Measurements from ENCODE around the gene SRCIN1.
"Not testable (repeated sequence)": the region's sequence is repeated elsewhere in the genome, so short reads cannot be mapped to it uniquely, and the experiment has no call there.

SRCIN1 gene, protein sequence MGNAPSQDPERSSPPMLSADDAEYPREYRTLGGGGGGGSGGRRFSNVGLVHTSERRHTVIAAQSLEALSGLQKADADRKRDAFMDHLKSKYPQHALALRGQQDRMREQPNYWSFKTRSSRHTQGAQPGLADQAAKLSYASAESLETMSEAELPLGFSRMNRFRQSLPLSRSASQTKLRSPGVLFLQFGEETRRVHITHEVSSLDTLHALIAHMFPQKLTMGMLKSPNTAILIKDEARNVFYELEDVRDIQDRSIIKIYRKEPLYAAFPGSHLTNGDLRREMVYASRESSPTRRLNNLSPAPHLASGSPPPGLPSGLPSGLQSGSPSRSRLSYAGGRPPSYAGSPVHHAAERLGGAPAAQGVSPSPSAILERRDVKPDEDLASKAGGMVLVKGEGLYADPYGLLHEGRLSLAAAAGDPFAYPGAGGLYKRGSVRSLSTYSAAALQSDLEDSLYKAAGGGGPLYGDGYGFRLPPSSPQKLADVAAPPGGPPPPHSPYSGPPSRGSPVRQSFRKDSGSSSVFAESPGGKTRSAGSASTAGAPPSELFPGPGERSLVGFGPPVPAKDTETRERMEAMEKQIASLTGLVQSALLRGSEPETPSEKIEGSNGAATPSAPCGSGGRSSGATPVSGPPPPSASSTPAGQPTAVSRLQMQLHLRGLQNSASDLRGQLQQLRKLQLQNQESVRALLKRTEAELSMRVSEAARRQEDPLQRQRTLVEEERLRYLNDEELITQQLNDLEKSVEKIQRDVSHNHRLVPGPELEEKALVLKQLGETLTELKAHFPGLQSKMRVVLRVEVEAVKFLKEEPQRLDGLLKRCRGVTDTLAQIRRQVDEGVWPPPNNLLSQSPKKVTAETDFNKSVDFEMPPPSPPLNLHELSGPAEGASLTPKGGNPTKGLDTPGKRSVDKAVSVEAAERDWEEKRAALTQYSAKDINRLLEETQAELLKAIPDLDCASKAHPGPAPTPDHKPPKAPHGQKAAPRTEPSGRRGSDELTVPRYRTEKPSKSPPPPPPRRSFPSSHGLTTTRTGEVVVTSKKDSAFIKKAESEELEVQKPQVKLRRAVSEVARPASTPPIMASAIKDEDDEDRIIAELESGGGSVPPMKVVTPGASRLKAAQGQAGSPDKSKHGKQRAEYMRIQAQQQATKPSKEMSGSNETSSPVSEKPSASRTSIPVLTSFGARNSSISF

GRCh38 chr17:38605841-38606645 lies at the start of gene SRCIN1:
Gene SRCIN1 (minus strand): TSS chr17:38605952. CDS start chr17:38605705, 247 bp downstream.
- peak; percentile 11 to 29 for DNase-seq (ENCODE audit: low read depth in 2 of 2)

DNA sequence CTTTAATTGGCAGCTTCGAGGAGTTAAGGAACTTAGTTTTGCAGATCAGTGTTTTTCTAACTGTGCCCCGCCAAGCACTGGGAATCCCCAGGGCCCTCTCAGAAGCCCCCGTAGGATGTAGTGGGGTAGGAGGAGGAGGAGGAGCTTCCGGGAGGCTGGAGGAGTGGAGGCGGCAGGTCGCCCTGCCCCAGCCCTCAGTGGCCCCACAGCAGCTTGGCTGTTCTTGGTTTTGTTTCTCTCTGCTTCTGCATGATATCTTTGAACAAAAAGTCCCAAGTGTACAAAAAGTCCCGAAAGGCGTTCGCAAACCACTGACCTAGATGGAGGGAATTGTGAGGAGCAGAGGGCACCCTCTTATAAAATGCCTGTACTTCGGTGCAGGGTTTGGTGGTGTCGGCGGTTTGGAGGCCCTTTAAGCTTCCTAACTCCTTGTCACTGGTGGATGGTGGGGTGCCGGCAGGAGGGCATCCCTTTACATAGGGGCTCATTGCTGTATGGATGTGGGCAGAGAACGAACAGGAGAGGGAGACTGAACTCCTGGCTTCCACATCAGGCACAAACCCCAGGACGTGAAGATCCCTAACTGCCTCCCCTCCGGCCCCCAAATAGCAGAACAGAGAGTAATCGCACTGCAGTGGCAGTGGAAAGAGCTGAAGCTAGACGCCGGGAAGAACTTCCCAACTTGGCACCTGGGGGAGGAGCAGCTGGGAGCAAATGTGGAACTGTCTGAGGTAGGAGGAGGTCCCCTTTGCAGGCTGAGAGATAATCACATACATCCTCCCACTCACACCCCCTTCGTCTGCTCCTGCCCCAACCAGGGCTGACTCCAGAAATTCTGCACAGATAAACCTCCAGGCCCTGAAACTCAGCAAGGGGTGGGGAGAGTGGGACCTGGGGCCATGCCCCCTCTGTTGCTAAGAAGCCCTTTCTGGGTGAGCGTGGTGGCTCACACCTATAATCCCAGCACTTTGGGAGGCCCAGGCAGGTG lies 49.0 kb upstream of the SRCIN1 start:
- DNase-seq (ENCODE audit: low read depth in 2 of 2), result no peak

- DNase-seq (ENCODE audit: low read depth in 2 of 2), result no peak
Observed at GRCh38 chr17:38653679-38654078, 47.9 kb upstream of the SRCIN1 start.

- DNase-seq (ENCODE audit: low read depth in 2 of 2), result no peak
Observed at GRCh38 chr17:38653230-38653629, 47.5 kb upstream of the SRCIN1 start.

DNA sequence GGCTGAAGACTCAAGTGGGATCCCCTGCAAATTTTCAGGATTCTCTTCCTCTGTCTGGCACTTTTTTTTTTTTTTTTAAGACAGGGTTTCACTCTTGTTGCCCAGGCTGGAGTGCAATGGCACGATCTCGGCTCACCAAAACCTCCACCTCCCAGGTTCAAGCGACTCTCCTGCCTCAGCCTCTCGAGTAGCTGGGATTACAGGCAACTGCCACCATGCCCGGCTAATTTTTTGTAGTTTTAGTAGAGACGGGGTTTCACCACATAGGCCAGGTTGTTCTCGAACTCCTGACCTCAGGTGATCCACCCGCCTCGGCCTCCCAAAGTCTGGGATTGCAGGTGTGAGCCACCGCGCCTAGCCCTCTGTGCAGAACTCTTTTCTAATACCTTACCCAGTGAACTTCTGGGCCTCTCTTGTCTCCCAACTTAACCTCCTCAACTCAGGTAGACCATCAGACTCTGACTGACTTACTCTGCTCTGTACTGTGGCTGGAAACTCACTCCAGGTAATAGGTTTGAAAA lies 45.0 kb upstream of the SRCIN1 start:
- DNase-seq (ENCODE audit: low read depth in 2 of 2), result not testable (repeated sequence)

- no peak for DNase-seq (ENCODE audit: low read depth in 2 of 2)
Observed at GRCh38 chr17:38637951-38638350, 32.2 kb upstream of the SRCIN1 start.

GRCh38 chr17:38636054-38636453 lies 30.3 kb upstream of the SRCIN1 start:
- no peak for DNase-seq (ENCODE audit: low read depth in 2 of 2)

DNA sequence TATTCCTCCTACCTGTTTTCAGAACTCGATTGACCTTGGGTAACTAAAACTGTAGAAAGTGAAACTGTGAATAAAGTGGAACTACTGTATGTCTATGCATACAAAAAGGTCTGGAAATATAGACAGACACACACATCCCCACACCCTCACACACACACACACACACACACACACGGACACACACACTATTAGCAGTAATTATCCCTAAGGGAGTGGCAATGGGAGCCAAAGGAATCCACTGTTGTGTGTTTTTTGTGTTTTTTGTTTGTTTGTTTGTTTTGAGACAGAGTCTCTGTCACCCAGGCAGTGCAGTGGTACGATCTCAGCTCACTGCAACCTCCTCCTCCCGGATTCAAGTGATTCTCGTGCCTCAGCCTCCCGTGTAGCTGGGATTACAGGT lies 26.6 kb upstream of the SRCIN1 start:
- no peak for DNase-seq (ENCODE audit: low read depth in 2 of 2)

- DNase-seq (ENCODE audit: low read depth in 2 of 2), result no peak
Observed at GRCh38 chr17:38628441-38628840, 22.7 kb upstream of the SRCIN1 start.

DNA sequence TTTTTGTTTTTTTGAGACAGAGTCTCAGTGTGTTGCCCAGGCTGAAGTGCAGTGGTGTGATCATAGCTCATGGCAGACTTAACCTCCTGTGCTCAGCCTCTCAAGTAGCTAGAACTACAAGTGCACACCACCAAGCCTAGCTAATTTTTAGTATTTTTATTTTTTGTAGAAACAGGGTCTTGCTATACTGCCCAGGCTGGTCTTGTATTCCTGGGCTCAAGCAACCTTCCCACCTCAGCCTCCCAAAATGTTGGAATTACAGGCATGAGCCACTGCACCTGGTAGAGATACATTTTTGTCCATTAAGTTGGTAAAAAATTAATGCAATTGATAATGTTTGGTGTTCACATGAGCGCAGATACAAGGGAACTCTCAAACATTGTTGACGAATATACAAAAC lies 22.2 kb upstream of the SRCIN1 start:
- DNase-seq (ENCODE audit: low read depth in 2 of 2), result no peak

- DNase-seq (ENCODE audit: low read depth in 2 of 2), result not testable (repeated sequence)
Observed at GRCh38 chr17:38626606-38627226, 21.0 kb upstream of the SRCIN1 start.

DNA sequence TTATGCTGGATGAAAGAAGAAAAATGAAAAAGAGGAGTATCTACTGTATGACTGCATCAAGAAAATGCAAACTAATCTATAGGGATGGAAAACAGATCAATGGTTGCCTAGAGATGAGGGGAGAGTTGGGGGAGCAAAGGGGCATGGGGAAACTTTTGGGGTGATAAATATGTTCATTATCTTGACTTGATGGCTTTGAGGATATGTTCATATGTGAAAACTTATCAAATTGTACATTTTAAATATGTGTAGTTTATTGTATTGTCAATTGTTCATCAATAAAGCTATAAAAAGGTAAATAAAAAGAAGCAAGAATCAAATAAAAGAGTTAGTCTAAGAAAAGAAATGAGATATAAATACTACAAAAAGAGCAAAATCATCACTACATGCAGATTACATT lies 19.7 kb upstream of the SRCIN1 start:
- DNase-seq (ENCODE audit: low read depth in 2 of 2), result no peak

GRCh38 chr17:38624782-38625355 lies 19.1 kb upstream of the SRCIN1 start:
- DNase-seq (ENCODE audit: low read depth in 2 of 2), result not testable (repeated sequence)

- no peak for DNase-seq (ENCODE audit: low read depth in 2 of 2)
Observed at GRCh38 chr17:38621538-38621937, 15.8 kb upstream of the SRCIN1 start.

DNA sequence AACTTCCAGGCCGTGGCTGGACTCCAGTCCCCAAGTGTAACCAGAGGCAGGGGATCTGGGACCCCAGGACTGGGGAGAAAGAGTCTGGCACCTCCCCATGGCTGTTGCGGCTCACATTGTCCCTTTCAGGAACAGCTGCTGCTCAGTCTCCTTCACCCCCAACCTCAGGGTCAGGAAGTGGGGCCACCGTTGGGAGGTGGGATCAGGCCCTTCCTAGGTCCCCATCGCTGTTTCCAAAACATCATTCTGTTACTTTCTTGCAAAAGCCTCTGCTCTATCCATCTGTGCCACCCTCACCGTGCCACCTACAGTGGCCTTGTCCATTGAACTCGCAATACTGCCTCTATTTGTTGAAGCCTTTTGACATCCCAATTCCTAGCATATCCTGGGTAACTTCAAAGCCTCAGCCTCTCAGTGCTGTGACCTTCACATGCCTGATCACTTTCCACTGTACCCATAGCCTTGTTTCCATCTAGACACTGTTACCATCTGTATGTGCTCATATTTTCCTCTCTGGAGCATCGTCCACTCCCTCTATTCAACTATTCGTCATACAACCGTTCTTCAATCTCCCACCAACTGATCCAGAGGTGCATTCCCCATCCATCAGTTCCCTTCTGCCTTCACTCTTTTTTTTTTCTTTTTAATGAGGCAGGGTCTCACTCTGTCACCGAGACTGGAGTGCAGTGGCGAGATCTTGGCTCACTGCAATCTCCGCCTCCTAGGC lies 15.0 kb upstream of the SRCIN1 start:
- DNase-seq (ENCODE audit: low read depth in 2 of 2), result no peak

GRCh38 chr17:38619937-38620550 lies 14.3 kb upstream of the SRCIN1 start:
- DNase-seq (ENCODE audit: low read depth in 2 of 2), result no peak

DNA sequence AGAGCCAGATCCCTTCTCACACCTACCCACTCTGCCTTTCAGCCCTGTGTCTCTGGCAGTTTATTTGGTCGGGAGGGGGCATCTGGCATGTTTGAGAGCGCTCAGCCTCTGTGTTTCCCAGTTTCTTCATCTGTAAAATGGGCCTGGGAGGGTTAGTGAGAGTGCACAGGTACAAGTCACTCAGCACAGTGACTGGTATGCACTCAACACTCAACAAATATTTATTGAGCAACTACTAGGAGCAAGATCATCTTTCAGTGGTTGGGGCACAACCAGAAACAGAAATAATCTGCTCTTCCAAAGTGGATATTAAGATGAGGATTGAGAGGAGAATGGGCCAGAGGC lies 13.7 kb upstream of the SRCIN1 start:
- no peak for DNase-seq (ENCODE audit: low read depth in 2 of 2)
